ENCODE results near the gene NAALADL2. TPM values are rescaled to one million over a fixed set of nuclear protein-coding genes. Genes with fewer than 3 reads are reported as not detected.

Gene NAALADL2
- total RNA-seq, 1 experiment from 2014 or later: 1.6 TPM

DNA sequence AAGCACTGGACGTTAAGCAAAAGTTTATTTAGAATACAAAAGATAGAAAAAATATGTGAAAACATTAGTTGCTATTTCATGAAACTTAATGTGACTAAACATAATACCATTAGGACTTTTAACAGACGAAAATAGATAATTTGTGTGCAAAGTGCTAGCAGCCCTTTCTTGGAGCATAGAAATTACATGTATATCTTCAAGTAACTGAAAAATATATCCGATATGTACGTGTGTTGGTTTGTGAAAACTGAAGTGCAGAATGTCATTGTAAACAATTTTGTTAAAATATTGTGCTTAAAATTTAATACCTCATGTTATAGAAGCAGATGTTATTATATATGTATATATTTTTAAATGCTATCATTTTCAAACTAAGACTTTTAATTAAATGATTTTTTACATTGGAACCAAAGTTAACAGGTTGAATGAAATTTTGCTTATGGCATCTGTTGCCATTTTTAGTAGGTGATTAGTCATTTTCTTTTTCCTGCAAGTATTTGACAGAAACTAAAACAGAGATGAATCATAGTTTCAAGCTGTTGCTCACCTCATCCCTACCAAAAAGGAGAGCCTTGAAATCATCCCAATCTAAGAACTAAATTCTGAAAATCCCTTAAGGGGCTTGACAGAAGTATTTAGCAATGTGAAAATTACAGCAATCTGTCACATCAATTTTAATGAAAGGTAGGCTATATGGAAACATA is 334.8 kb downstream of the NAALADL2 start:
- no peaks in the 10 kb centered on the region for H4K20me1 ChIP-seq (ENCODE audit: control insufficient read depth, insufficient read depth, insufficient read length)
- H3K18ac ChIP-seq (ENCODE audit: insufficient read length, low read depth, low read length): no peak overlapping the region
- no peak overlapping the region for H3T11ph ChIP-seq (ENCODE audit: low read length)
- no peak overlapping the region for H3K27ac ChIP-seq (ENCODE audit: insufficient read length, low read depth, low read length)
- H3K27me3 ChIP-seq (ENCODE audit: insufficient read depth, low read length): no peaks in the 10 kb centered on the region
- no peaks in the 10 kb centered on the region for H3K79me2 ChIP-seq (ENCODE audit: insufficient read depth, low read length)
- no CpG with 5 or more reads among the region's 4 CpGs for WGBS (ENCODE audit: extremely low coverage, insufficient read length, low lambda C conversion rate)
- no peak overlapping the region for H2AFZ ChIP-seq (ENCODE audit: low read length)
- H3K27me3 Mint-ChIP-seq (ENCODE audit: low read depth): no peaks in the 10 kb centered on the region
- DNase-seq: no peak
- no peak overlapping the region for H4K5ac ChIP-seq (ENCODE audit: insufficient read length, low read depth, low read length)
- H2BK20ac ChIP-seq (ENCODE audit: low read depth, low read length, poor library complexity, severe bottlenecking): no peak overlapping the region
- no peak overlapping the region for H4K8ac ChIP-seq (replicated peaks; ENCODE audit: insufficient read length, low read depth, low read length)
- no peak overlapping the region for H3K4ac ChIP-seq (ENCODE audit: low read depth, low read length)
- H3K9me3 Mint-ChIP-seq: peaks cover 0 to 5% of the 10 kb centered on the region in 2 experiments; a peak in 3 of 5 replicates
- no peak overlapping the region for H3K9ac ChIP-seq (ENCODE audit: extremely low read depth, insufficient read length, low read length)
- H2AK5ac ChIP-seq (ENCODE audit: insufficient read length, low read length): no peak overlapping the region
- no peak overlapping the region for H3K4me2 ChIP-seq (ENCODE audit: insufficient read depth, insufficient read length, low read length)
- no peak overlapping the region for H4K91ac ChIP-seq (ENCODE audit: insufficient read length, low read depth, low read length)
- H3K23ac ChIP-seq (ENCODE audit: insufficient read length, low read depth, low read length): no peak overlapping the region
- no peak overlapping the region for H3K56ac ChIP-seq (ENCODE audit: insufficient read length, low read depth, low read length)
- H3K4me1 Mint-ChIP-seq: no peaks in the 10 kb centered on the region
- no peak overlapping the region for H3K14ac ChIP-seq (ENCODE audit: insufficient read depth, low read length)
- TF ChIP-seq, protein P1, sequence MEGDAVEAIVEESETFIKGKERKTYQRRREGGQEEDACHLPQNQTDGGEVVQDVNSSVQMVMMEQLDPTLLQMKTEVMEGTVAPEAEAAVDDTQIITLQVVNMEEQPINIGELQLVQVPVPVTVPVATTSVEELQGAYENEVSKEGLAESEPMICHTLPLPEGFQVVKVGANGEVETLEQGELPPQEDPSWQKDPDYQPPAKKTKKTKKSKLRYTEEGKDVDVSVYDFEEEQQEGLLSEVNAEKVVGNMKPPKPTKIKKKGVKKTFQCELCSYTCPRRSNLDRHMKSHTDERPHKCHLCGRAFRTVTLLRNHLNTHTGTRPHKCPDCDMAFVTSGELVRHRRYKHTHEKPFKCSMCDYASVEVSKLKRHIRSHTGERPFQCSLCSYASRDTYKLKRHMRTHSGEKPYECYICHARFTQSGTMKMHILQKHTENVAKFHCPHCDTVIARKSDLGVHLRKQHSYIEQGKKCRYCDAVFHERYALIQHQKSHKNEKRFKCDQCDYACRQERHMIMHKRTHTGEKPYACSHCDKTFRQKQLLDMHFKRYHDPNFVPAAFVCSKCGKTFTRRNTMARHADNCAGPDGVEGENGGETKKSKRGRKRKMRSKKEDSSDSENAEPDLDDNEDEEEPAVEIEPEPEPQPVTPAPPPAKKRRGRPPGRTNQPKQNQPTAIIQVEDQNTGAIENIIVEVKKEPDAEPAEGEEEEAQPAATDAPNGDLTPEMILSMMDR (conservative IDR thresholded peaks at IDR 0.05): no peak
- no peaks in the 10 kb centered on the region for H3K23me2 ChIP-seq (ENCODE audit: insufficient read length, low read depth, low read length, poor library complexity, severe bottlenecking)
- no peak overlapping the region for H2BK15ac ChIP-seq (ENCODE audit: low read depth, low read length)
- H2BK120ac ChIP-seq (ENCODE audit: low read depth, low read length, poor library complexity, severe bottlenecking): no peak overlapping the region
- H3K27ac Mint-ChIP-seq: no peak overlapping the region
- no peaks in the 10 kb centered on the region for H3K9me3 ChIP-seq (ENCODE audit: control insufficient read depth, low read depth, low read length)
- peaks cover 0 to 6% (median 0%) of the 10 kb centered on the region in 3 experiments; a peak in 2 of 7 replicates for H3K36me3 Mint-ChIP-seq (ENCODE audit: insufficient read depth in 1 of 3, low read depth in 3 of 3)
- H3K4me3 Mint-ChIP-seq: no peak overlapping the region
- H3K79me1 ChIP-seq (ENCODE audit: insufficient read depth, low read depth, low read length, poor library complexity, severe bottlenecking): no peaks in the 10 kb centered on the region
- H2BK5ac ChIP-seq (ENCODE audit: insufficient read length, low read length): no peak overlapping the region
- no peaks in the 10 kb centered on the region for H3K4me1 ChIP-seq (ENCODE audit: insufficient read depth, low read length)
- no peak overlapping the region for H2BK12ac ChIP-seq (ENCODE audit: insufficient read length, low read depth, low read length)

All from H9 (cell line).